SK-N-MC (cell line): Measurements from ENCODE around the gene CFI.

Experiments used
- DNase-seq: peaks from one replicate; pipeline ENCODE4 v3.0.0-alpha.2; 2011; ENCODE audit warnings: low read depth, low spot score
- H3K27ac ChIP-seq: fragments of 200-600 bp; sonication (generic); 2 replicates; pipeline ENCODE4 v1.5.1; 2016; ENCODE audit warnings: mixed run types
- H3K36me3 ChIP-seq: fragments of 200-600 bp; sonication (generic); 2 replicates; pipeline ENCODE4 v1.6.1; 2017; ENCODE audit warnings: antibody characterized with exemption, low read length, mixed read lengths; ENCODE audit not compliant: insufficient read depth
- H3K4me3 ChIP-seq: fragments of 200-600 bp; sonication (generic); 2 replicates; pipeline ENCODE4 v1.5.1; 2016
- H3K9ac ChIP-seq: fragments of 200-600 bp; sonication (generic); 2 replicates; pipeline ENCODE4 v1.8.0; 2017; ENCODE audit warnings: mixed run types, mixed read lengths; ENCODE audit not compliant: insufficient read length
- H3K9me3 ChIP-seq: fragments of 200-600 bp; sonication (generic); 2 replicates; pipeline ENCODE4 v1.6.1; 2017; ENCODE audit warnings: low read depth, mild to moderate bottlenecking, antibody characterized with exemption, low read length, moderate library complexity, mixed read lengths
- EZH2 ChIP-seq: fragments of 200-600 bp; sonication (generic); IDR thresholded peaks from one replicate; pipeline ENCODE4 v1.6.1; 2017; ENCODE audit warnings: antibody characterized with exemption
- FOXP2 ChIP-seq: optimal IDR thresholded peaks from 2 replicates; pipeline ENCODE3; 2011; ENCODE audit warnings: mild to moderate bottlenecking, moderate library complexity; ENCODE audit not compliant: insufficient read depth; ENCODE audit errors: extremely low read length, control extremely low read depth
- POLR2AphosphoS5 ChIP-seq: IDR thresholded peaks from 2 replicates; pipeline ENCODE4 v1.6.1; 2012; ENCODE audit warnings: mild to moderate bottlenecking, low read depth, low read length, borderline replicate concordance

CFI gene

DNA sequence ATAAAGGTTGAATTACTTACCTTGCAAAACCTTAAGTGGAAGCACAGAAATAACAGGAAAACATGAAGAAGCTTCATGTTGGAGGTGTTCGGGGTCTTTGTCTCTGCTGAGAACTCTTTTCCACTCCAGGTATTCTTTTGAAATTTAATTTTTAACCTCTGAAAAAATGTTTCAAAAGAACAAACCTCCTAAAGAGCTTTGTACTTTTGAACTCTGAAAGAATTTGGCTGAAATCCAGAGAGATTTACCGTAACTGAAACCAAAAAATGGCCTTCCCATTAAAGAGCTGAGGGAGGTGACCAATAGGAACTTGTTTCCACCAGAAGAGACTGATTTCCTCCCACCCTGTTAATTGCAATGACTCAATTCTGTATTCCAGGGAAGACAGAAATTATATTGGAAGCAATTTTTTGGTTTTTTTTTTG is at the start of gene CFI:
TSS of gene CFI (minus strand) at position 105 of the 425 bp plus-strand sequence. CDS start at position 77, 28 bp downstream.
- TF ChIP-seq POLR2AphosphoS5 = no peak
- TF ChIP-seq FOXP2 = no peak
- TF ChIP-seq EZH2 = no peak
- no peaks in the 10 kb centered on the region for H3K9me3 ChIP-seq
- DNase-seq = no peak
- H3K36me3 ChIP-seq = no peaks in the 10 kb centered on the region
- no peak within 1 kb of the TSS for H3K9ac ChIP-seq
- H3K4me3 ChIP-seq = no peak within 1 kb of the TSS
- H3K27ac ChIP-seq = no peak within 1 kb of the TSS

DNA sequence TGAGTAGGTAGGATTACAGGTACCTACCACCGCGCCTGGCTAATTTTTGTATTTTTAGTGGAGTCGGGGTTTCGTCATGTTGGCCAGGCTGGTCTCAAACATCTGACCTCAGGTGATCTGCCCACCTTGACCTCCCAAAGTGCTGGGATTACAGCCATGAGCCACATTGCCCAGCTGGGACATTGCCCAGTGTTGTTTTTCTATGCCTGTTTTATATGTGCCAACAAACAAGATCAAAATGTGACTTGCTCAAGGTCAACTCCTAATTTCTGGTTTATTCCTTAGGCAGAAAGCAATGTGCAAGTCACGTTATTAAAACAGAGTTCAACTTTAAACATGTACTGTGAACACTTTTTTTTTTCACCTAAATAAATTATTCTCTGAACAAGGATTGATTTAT is 48.8 kb upstream of the CFI start:
- no peak overlapping the region for H3K4me3 ChIP-seq
- TF ChIP-seq POLR2AphosphoS5 (no peak), FOXP2 (no peak), EZH2 (no peak)
- no peak for DNase-seq
- H3K9me3 ChIP-seq = no peaks in the 10 kb centered on the region
- H3K36me3 ChIP-seq = no peaks in the 10 kb centered on the region
- H3K9ac ChIP-seq = no peak overlapping the region
- peak overlapping the region; percentile 67 for H3K27ac ChIP-seq

DNA sequence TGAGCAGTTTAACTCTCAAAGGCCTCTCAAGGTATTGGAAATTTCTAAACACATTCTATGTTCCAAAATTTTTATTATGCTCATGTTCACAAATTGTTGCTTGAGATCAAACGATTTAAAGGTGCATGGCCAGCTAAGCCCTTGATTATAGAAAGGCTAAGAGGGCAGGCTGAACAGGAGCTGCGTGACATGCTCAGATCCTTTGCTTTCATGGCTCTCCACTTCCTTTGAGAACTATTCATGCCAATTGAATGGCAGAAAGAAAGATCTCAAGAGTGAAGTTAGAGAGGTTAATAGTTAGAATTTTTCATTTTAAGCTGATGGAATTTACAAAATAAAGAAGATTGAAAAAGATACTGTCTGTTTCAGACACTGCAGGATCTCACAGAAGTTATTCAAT is 46.7 kb upstream of the CFI start:
- H3K9ac ChIP-seq = no peak overlapping the region

DNA sequence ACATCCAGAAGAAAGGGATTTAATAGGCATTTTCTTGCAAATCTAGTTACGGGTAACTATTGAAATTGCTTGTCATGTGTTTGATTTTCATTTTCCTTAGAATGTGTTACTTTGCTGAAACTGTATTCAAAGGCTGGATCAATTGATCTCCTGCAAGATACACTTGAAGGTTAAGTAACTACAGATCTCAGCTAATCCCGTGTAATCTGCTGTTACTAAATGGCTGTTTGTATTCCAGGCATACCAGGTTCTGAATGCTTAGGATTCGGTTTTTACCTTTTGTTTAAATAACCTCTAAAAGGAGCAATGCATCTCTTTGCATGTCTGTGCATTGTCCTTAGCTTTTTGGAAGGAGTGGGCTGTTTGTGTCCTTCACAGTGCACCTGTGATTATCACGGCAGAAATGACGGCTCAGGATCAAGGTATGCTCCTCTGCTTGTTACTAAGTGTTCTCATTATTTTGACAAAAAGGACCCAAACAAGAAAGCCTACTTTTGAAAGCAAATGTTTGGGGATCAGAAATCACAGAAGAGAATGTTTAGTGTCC is 46.2 kb upstream of the CFI start, which contains the start of gene LRIT3:
TSS of gene LRIT3 (plus strand) at position 212 of the 547 bp plus-strand sequence. CDS start at position 307, 95 bp downstream.
- no peak within 1 kb of the TSS for H3K27ac ChIP-seq
- no peak for DNase-seq

More for the DNA sequence above, 46.7 kb upstream of the CFI start:
- H3K27ac ChIP-seq = no peak overlapping the region
- H3K4me3 ChIP-seq = no peak overlapping the region
- DNase-seq = no peak
- no peaks in the 10 kb centered on the region for H3K36me3 ChIP-seq
- H3K9me3 ChIP-seq = no peaks in the 10 kb centered on the region
- TF ChIP-seq FOXP2 = no peak
- no peak for TF ChIP-seq EZH2
- TF ChIP-seq POLR2AphosphoS5 = no peak

DNA sequence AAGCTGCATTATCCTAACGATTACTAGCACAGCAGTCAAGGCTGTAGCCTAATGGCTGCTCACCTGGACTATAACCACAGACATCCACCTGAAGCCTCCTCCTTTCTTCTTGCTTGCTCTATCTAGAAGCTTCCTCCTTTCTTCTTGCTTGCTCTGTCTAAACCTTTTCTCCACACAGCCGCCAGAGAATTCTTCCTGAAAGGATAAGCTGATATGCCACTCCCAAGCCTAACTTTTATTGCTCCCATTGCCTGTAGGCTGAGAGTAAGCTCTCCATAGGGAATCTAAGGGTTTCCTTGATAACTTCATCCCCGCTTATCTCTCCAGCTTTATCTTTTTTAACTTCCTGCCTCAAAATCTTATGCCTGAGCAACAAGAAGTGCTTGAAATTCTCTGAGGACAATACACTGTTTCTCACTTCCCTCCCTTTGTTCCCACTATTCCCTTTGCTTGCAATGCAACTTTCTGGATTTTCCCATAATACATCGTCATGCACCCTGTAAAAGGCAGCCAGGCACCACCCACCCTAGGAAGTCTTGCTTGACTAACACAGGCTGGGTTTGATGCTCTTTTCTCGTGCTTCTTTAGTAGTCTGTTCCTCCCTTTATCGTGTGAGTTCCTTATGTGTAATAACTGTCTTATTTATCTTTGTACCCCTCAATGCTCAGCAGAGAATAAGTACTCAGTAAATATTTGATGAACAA is 44.7 kb upstream of the CFI start:
- H3K9me3 ChIP-seq = no peaks in the 10 kb centered on the region
- H3K36me3 ChIP-seq = no peaks in the 10 kb centered on the region
- peak; percentile 65 for DNase-seq
- TF ChIP-seq POLR2AphosphoS5 (no peak), FOXP2 (no peak), EZH2 (no peak)
- no peak overlapping the region for H3K27ac ChIP-seq
- H3K9ac ChIP-seq = no peak overlapping the region
- no peak overlapping the region for H3K4me3 ChIP-seq

More for the DNA sequence above, 46.2 kb upstream of the CFI start, which contains the start of gene LRIT3:
- H3K9ac ChIP-seq = no peak within 1 kb of the TSS
- no peaks in the 10 kb centered on the region for H3K9me3 ChIP-seq
- H3K36me3 ChIP-seq = no peaks in the 10 kb centered on the region
- H3K4me3 ChIP-seq = no peak within 1 kb of the TSS
- no peak for TF ChIP-seq POLR2AphosphoS5
- TF ChIP-seq FOXP2 = no peak
- TF ChIP-seq EZH2 = no peak

DNA sequence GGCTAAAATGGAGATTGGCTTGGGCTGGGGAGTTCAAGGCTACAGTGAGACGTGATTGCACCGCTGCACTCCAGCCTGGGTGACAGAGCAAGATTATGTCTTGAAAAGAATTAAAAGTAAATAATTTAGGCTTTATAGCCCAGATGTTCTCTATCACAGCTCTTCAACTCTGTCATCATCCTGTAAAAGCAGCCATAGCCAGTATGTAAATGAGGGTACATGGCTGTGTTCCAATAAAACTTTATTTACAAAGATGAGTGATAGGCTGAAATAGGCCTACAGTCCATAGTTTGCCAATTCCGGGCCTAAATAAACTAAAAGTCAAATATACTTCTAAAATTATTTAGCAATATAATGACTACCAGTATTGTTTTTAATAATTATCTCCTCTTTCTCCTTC is 35.2 kb upstream of the CFI start:
- TF ChIP-seq EZH2 = no peak
- Histone ChIP-seq H3K36me3 (no peaks in the 10 kb centered on the region), H3K9ac (no peak overlapping the region), H3K4me3 (no peak overlapping the region), H3K9me3 (no peaks in the 10 kb centered on the region), H3K27ac (no peak overlapping the region)
- no peak for DNase-seq

DNA sequence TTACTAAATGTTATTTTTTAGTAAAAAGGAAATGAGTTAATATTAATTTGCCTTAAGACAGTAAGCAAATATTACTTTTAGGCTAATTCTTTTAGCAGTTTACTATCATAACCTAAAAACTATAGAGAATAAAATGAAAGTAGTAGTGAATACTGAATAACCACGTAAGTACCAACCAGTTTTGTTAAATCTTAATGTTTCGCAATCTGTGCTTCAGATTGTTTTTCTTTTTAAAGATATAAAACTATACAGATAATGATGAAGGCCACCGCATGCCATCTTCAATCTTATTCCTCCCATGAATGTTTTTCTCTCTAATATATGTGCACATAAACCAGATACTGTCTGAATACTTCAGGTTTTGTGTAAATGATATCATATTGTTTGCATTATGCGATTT is 32.0 kb upstream of the CFI start:
- DNase-seq = no peak
- no peak overlapping the region for H3K27ac ChIP-seq
- H3K36me3 ChIP-seq = no peaks in the 10 kb centered on the region
- H3K9me3 ChIP-seq = no peaks in the 10 kb centered on the region
- TF ChIP-seq POLR2AphosphoS5 (no peak), EZH2 (no peak), FOXP2 (no peak)
- H3K9ac ChIP-seq = no peak overlapping the region
- H3K4me3 ChIP-seq = no peak overlapping the region

DNA sequence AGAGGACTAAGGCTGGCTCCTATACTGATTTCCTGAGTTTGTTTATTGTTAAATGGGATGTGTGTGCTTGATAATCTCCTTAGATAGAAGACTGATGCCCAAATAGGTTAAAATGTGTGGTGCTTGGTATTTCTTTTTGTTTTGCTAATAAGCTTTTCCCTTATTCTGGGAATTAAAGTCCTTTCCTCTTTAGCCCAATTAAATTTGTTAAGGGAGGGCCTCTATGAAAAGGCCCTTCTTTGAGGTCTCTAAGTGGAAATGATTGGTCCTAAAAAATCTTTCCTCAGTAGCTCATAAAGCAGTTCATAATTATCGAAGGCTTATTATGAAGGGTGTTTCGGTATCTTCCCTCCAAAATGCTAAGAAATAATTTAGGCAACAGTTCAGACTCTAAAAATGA is 25.9 kb upstream of the CFI start, which contains the start of gene RRH:
TSS of gene RRH (plus strand) at position 301 of the 400 bp plus-strand sequence. CDS start at position 357, 56 bp downstream.
- H3K9me3 ChIP-seq = no peaks in the 10 kb centered on the region
- H3K36me3 ChIP-seq = peaks cover 31% of the 10 kb centered on the region
- H3K9ac ChIP-seq = no peak within 1 kb of the TSS
- no peak within 1 kb of the TSS for H3K4me3 ChIP-seq
- no peak within 1 kb of the TSS for H3K27ac ChIP-seq
- TF ChIP-seq FOXP2 (no peak), EZH2 (no peak), POLR2AphosphoS5 (no peak)
- no peak for DNase-seq
